Body of pancreas (tissue), 4 donors: ENCODE measurements around the gene SLC10A7. TPM values are rescaled to one million over a fixed set of nuclear protein-coding genes. Genes with fewer than 3 reads are reported as not detected.
A peak's percentile ranks its signal among the peaks of the same experiment; 100 is the strongest.

Source experiments
- ATAC-seq: fragments of 150-250 bp; one replicate; pipeline ENCODE4 v1.9.1; 2016
- DNase-seq, 4 donors: peaks; one replicate each; pipeline ENCODE4 v3.0.0-alpha.2; 2019
- H3K27ac ChIP-seq, 4 donors: fragments of 200-600 bp; sonication (generic); 1 replicate in 3 of 4; 2 replicates in 1 of 4; pipeline versions ENCODE4 v1.5.1 to v1.6.1; 2016 to 2019; ENCODE audit warnings: mild to moderate bottlenecking in 1 of 4, mixed read lengths in 1 of 4, moderate library complexity in 1 of 4
- H3K27me3 ChIP-seq, 2 donors: fragments of 200-600 bp; sonication (generic); one replicate each; pipeline ENCODE4 v1.6.0; 2016; ENCODE audit warnings: mild to moderate bottlenecking in 1 of 2
- H3K36me3 ChIP-seq, 2 donors: fragments of 200-600 bp; sonication (generic); replicated peaks in 1 of 2; 2 replicates each; pipeline ENCODE4 v1.5.1; 2016; ENCODE audit warnings: low read depth in 2 of 2; ENCODE audit not compliant: insufficient read depth in 1 of 2
- H3K4me1 ChIP-seq: fragments of 200-600 bp; sonication (generic); one replicate; pipeline ENCODE4 v1.6.0; 2016
- H3K4me3 ChIP-seq, 2 donors: fragments of 200-600 bp; sonication (generic); 1 replicate in 1 of 2; 2 replicates in 1 of 2; pipeline ENCODE4 v1.5.1; 2016 to 2019
- H3K9me3 ChIP-seq, 3 donors: fragments of 200-600 bp; sonication (generic); 1 replicate in 2 of 3; 2 replicates in 1 of 3; pipeline ENCODE4 v1.5.1; 2016
- CTCF ChIP-seq, 7 experiments: fragments of 450-650 bp in 4 of 7; fragments of 200-600 bp in 3 of 7; sonication (generic) in 3 of 7; IDR thresholded peaks; one replicate each; pipeline ENCODE4 v1.5.1; 2016 to 2019; ENCODE audit warnings: antibody characterized with exemption in 7 of 7
- POLR2A ChIP-seq, 3 donors: fragments of 450-650 bp; IDR thresholded peaks; one replicate each; pipeline ENCODE4 v1.6.1; 2016; ENCODE audit warnings: antibody characterized with exemption in 3 of 3, mild to moderate bottlenecking in 2 of 3
- WGBS, 2 donors: methylation state at CpG; one replicate each; pipeline ENCODE4 v1.1.5; 2017; 5-methylcytosine and 5-hydroxymethylcytosine counted together
- intact Hi-C: fragments of 100-400 bp; cut with DNase I; formaldehyde crosslinking; loops from one replicate; pipeline ENCODE4 v1.15.1; 2023
- total RNA-seq, 2 donors: library from RNA; depleted of rRNA; stranded (reverse); fragments of >200 nt; gene quantifications; one replicate each; pipeline ENCODE4 v1.1.0, GENCODE V29; 2016

Gene SLC10A7
- total RNA-seq, 2 donors from 2014 or later, result 10.4 to 13.5 TPM

GRCh38 chr4:146245246-146245645, 276.5 kb downstream of the SLC10A7 start:
- no peaks in the 10 kb centered on the region for H3K36me3 ChIP-seq
- intact Hi-C loops, result no loop called here
- no peak for TF ChIP-seq CTCF (IDR thresholded peaks at IDR 0.05)
- TF ChIP-seq POLR2A (IDR thresholded peaks at IDR 0.05), result no peak
- H3K4me3 ChIP-seq, result no peak overlapping the region
- no peaks in the 10 kb centered on the region for H3K9me3 ChIP-seq
- DNase-seq (no peak), ATAC-seq (no peak)
- no peak overlapping the region for H3K27ac ChIP-seq
- no peaks in the 10 kb centered on the region for H3K27me3 ChIP-seq
- peaks cover 20% of the 10 kb centered on the region for H3K4me1 ChIP-seq
- WGBS, 2 donors, result 31 to 32% methylated on average over 3 of the region's 3 CpGs

- ATAC-seq (no peak), DNase-seq (no peak)
- TF ChIP-seq CTCF (IDR thresholded peaks at IDR 0.05), result no peak
- TF ChIP-seq POLR2A (IDR thresholded peaks at IDR 0.05), result no peak
- WGBS, 2 donors, result 68 to 78% methylated on average over 8 to 9 of the region's 9 CpGs
- Histone ChIP-seq H3K4me1 (peaks cover 20% of the 10 kb centered on the region), H3K27ac (no peak overlapping the region), H3K27me3 (no peaks in the 10 kb centered on the region), H3K36me3 (no peaks in the 10 kb centered on the region), H3K4me3 (no peak overlapping the region), H3K9me3 (no peaks in the 10 kb centered on the region)
- intact Hi-C loops, result no loop called here
Observed at GRCh38 chr4:146244496-146244895, 277.2 kb downstream of the SLC10A7 start.

- peaks cover 20% of the 10 kb centered on the region for H3K4me1 ChIP-seq
- H3K36me3 ChIP-seq, result no peaks in the 10 kb centered on the region
- no peak overlapping the region for H3K27ac ChIP-seq
- no peak for TF ChIP-seq POLR2A (IDR thresholded peaks at IDR 0.05)
- TF ChIP-seq CTCF (IDR thresholded peaks at IDR 0.05), result no peak
- H3K4me3 ChIP-seq, result no peak overlapping the region
- DNase-seq, result no peak
- 73 to 87% methylated on average over 15 to 17 of the region's 17 CpGs for WGBS, 2 donors
- intact Hi-C loops, result no loop called here
- ATAC-seq, result no peak
- no peaks in the 10 kb centered on the region for H3K27me3 ChIP-seq
- no peaks in the 10 kb centered on the region for H3K9me3 ChIP-seq
Observed at GRCh38 chr4:146243883-146244277, 277.9 kb downstream of the SLC10A7 start.

GRCh38 chr4:146243141-146243882, 278.4 kb downstream of the SLC10A7 start:
- Histone ChIP-seq H3K27ac (no peak overlapping the region), H3K9me3 (no peaks in the 10 kb centered on the region), H3K4me1 (peaks cover 20% of the 10 kb centered on the region), H3K4me3 (no peak overlapping the region), H3K36me3 (no peaks in the 10 kb centered on the region), H3K27me3 (no peaks in the 10 kb centered on the region)
- DNase-seq, result no peak
- peak in 4 of 7 experiments; percentile 12 to 17 (median 13) for TF ChIP-seq CTCF (IDR thresholded peaks at IDR 0.05)
- no peak for TF ChIP-seq POLR2A (IDR thresholded peaks at IDR 0.05)
- ATAC-seq, result no peak
- intact Hi-C loops, result no loop called here
- 45 to 52% methylated on average over 24 of the region's 24 CpGs for WGBS, 2 donors

- Histone ChIP-seq H3K9me3 (no peaks in the 10 kb centered on the region), H3K4me1 (peaks cover 10% of the 10 kb centered on the region), H3K4me3 (no peak overlapping the region), H3K27ac (no peak overlapping the region), H3K27me3 (no peaks in the 10 kb centered on the region), H3K36me3 (no peaks in the 10 kb centered on the region)
- intact Hi-C loops, result no loop called here
- no peak for DNase-seq
- TF ChIP-seq POLR2A (IDR thresholded peaks at IDR 0.05) (no peak), CTCF (IDR thresholded peaks at IDR 0.05) (no peak)
- WGBS, 2 donors, result 83 to 89% methylated on average over 3 of the region's 3 CpGs
- no peak for ATAC-seq
Observed at GRCh38 chr4:146238107-146238506, 283.6 kb downstream of the SLC10A7 start.
